ENCODE data around the gene GRB2.

DNA sequence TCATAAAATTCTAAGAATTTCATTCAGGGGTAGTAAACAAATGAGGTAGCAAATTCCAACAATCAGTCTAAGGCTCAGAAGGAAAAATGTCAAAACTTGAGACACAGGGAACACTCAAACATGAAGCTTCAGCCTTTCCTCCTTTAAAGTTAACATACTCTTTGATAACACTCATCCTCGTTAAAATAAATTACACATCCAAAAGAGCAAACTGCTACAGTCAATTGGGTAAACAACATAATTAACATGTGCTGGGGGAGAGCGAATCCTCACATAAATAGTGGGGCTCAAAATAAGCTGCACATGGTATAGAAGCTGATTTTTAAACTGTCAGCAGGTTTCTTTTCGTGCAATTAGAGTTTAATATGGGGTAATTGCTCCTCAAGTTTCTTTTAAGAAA, 12.9 kb downstream of the GRB2 start:
- TF ChIP-seq, protein P1, sequence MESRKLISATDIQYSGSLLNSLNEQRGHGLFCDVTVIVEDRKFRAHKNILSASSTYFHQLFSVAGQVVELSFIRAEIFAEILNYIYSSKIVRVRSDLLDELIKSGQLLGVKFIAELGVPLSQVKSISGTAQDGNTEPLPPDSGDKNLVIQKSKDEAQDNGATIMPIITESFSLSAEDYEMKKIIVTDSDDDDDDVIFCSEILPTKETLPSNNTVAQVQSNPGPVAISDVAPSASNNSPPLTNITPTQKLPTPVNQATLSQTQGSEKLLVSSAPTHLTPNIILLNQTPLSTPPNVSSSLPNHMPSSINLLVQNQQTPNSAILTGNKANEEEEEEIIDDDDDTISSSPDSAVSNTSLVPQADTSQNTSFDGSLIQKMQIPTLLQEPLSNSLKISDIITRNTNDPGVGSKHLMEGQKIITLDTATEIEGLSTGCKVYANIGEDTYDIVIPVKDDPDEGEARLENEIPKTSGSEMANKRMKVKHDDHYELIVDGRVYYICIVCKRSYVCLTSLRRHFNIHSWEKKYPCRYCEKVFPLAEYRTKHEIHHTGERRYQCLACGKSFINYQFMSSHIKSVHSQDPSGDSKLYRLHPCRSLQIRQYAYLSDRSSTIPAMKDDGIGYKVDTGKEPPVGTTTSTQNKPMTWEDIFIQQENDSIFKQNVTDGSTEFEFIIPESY (IDR thresholded peaks at IDR 0.05), result no peak
- TF ChIP-seq POLR2A (IDR thresholded peaks at IDR 0.05; ENCODE audit: low read depth, low read length) (no peak), ZNF274 (IDR thresholded peaks at IDR 0.05; ENCODE audit: insufficient read depth, insufficient read length) (no peak), MYC (IDR thresholded peaks at IDR 0.05; ENCODE audit: insufficient read depth, insufficient read length, insufficient replicate concordance, low read length, severe bottlenecking) (no peak), SKIL (IDR thresholded peaks at IDR 0.05; ENCODE audit: low read depth, poor library complexity, severe bottlenecking) (no peak)
- TF ChIP-seq, protein P2, sequence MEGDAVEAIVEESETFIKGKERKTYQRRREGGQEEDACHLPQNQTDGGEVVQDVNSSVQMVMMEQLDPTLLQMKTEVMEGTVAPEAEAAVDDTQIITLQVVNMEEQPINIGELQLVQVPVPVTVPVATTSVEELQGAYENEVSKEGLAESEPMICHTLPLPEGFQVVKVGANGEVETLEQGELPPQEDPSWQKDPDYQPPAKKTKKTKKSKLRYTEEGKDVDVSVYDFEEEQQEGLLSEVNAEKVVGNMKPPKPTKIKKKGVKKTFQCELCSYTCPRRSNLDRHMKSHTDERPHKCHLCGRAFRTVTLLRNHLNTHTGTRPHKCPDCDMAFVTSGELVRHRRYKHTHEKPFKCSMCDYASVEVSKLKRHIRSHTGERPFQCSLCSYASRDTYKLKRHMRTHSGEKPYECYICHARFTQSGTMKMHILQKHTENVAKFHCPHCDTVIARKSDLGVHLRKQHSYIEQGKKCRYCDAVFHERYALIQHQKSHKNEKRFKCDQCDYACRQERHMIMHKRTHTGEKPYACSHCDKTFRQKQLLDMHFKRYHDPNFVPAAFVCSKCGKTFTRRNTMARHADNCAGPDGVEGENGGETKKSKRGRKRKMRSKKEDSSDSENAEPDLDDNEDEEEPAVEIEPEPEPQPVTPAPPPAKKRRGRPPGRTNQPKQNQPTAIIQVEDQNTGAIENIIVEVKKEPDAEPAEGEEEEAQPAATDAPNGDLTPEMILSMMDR (IDR thresholded peaks at IDR 0.05 in 2 of 3, conservative IDR thresholded peaks at IDR 0.05 in 1 of 3; ENCODE audit: control insufficient read depth in 2 of 3, extremely low read depth in 1 of 3, insufficient read depth in 1 of 3, low read depth in 3 of 3, low read length in 3 of 3), result no peak
- TF ChIP-seq, protein P3, sequence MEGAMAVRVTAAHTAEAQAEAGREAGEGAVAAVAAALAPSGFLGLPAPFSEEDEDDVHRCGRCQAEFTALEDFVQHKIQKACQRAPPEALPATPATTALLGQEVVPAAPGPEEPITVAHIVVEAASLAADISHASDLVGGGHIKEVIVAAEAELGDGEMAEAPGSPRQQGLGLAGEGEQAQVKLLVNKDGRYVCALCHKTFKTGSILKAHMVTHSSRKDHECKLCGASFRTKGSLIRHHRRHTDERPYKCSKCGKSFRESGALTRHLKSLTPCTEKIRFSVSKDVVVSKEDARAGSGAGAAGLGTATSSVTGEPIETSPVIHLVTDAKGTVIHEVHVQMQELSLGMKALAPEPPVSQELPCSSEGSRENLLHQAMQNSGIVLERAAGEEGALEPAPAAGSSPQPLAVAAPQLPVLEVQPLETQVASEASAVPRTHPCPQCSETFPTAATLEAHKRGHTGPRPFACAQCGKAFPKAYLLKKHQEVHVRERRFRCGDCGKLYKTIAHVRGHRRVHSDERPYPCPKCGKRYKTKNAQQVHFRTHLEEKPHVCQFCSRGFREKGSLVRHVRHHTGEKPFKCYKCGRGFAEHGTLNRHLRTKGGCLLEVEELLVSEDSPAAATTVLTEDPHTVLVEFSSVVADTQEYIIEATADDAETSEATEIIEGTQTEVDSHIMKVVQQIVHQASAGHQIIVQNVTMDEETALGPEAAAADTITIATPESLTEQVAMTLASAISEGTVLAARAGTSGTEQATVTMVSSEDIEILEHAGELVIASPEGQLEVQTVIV (IDR thresholded peaks at IDR 0.05; ENCODE audit: borderline replicate concordance, partially characterized antibody), result no peak

Measured in GM12878 (cell line).